HPDE6-E6E7 (cell line): ENCODE measurements around the gene SOWAHA.

ENCODE experiments used
- DNase-seq: peaks from one replicate; pipeline ENCODE4 v3.0.0; 2011; ENCODE audit warnings: missing footprints; ENCODE audit errors: extremely low spot score

SOWAHA gene

DNA sequence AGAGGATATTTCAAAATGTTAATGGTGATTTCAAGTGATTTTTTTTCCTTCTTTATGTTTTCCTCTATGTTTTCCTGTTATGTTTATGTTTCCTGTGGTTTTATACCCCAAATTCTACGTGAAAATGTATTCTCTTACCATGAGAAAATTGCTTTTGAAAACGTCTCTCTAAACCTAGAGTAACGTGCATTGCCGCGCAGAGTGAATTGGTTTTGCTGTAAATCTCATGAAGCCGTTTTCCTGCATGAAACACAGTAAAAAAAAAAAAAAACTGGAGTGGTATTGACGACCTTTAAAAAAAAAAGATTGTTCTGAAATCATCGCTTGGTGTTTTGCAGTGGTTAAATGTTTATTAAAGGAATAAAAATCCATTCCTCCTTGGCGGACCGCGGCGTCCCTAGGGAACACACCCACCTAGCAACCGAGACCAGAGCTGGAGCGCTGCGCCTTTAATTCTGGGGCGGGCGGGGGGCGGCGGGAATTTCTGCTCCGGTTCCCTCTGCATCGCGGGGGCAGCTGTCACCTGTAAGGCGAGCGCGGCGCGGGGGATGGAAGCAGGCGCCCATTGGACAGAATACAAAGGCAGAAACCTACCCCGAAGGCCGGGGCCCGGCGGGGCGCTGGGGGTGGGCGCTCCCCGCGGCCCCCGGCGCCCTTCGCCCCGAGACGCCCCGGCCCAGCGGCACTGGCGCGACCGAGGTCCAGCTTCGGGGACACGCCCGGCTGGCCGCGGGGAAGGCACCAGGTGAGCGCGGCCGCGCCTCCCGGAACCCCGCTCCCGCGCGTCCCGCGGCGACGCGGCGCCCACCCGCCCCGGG lies at the start of gene SOWAHA:
Gene SOWAHA, plus strand, starts transcription at position 522 of the 818 bp plus-strand sequence. CDS start 320 bp downstream, outside the sequence.
- DNase-seq = no peak

DNA sequence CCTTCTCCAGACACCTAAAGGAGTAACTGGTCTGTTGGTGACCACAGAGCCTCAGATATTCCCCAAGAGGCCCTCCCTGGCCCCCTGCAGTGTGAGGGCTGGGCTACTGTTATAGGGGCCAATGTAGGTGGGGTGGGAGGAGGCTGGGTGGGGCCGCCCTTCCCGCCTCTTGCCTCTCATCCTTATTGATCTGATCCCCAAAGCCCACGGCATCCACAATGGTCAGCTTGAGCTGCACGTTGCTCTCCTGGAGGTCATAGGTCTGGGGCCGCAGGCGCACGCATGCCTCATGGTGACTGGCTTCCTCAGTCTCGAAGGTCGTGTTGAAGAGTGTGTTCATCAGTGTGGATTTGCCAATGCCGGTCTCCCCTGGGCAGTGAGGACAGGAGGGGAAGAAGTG lies 49.1 kb upstream of the SOWAHA start:
- DNase-seq = no peak

DNA sequence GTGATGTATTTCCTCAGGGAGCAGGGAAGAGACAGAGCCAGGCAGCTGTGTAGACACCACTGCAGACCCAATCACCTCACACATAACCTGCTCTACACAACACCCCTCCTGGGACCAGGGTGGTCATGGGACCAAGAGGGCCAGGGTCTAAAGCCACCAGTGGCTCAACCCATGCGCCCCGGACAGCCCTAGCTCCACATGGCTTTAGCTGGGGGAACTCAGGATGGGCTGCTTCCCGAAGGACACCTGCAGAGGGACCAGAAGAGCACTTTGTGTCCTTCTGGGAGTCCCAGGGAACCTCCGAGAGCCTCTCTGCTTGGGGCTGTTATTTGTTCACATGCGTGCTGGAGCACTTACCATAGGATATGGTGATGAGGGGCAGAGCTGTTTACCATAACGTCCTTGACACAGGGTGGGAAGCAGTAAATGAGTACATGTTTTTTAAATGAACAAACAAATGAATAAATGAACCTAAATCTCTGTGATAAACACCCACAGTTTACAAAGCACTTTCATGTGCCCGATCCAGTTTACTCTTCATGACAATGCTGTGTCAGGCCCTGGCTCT lies 48.3 kb upstream of the SOWAHA start:
- DNase-seq = no peak

GRCh38 chr5:132765311-132766019 lies 47.6 kb upstream of the SOWAHA start:
- DNase-seq = no peak

- no peak for DNase-seq
Observed at GRCh38 chr5:132766020-132766805, 46.9 kb upstream of the SOWAHA start.

DNA sequence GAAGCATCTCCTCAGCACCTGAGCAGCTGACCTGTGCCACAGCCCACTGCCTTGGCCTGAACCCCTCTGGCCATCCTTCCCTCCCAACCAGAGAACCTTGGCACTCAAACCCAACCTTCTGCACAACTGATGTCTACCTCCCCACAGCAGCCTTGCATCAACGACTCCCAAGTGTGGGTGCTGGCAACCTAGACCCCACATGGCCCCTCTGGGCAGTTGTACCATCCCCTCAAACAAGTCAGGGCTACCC lies 46.4 kb upstream of the SOWAHA start:
- no peak for DNase-seq

DNA sequence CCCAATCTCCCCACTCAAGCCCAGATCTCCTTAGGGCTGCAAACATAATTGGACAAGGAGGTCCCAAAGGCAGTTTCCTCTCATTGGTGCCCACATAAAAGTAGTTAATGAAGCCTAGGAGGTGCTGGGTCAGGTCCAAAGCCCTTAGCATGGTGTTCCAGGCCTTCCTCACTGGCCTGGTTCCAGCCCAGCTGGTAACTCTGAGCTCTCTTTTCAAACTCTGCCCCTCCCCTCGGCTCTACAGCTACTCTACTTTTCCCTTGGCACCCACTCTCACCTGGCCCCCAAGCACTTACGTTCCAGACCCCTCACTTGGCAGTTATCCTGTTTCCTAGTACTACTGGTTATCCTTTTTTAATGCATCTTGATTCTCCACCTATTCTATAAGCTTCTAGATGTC lies 46.0 kb upstream of the SOWAHA start:
- no peak for DNase-seq

DNA sequence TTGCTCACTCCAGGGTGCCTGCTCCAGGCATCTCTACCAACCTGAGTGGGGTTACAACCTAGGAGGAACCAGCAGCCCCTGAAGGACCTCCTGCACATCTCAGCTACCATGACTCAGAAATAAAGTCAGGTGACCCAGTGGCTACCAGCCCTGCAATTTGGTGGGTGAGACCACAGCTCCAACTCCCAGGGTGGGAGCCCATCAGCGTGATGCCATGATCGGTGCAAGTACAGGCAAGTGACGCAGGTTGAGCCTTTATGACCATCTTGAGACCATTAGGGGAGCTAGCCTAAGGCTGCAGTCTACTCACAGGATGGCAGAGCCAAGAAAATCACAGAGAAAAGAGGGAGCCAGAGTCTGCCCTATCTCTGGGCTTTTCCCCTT lies 44.6 kb upstream of the SOWAHA start:
- DNase-seq = no peak

DNA sequence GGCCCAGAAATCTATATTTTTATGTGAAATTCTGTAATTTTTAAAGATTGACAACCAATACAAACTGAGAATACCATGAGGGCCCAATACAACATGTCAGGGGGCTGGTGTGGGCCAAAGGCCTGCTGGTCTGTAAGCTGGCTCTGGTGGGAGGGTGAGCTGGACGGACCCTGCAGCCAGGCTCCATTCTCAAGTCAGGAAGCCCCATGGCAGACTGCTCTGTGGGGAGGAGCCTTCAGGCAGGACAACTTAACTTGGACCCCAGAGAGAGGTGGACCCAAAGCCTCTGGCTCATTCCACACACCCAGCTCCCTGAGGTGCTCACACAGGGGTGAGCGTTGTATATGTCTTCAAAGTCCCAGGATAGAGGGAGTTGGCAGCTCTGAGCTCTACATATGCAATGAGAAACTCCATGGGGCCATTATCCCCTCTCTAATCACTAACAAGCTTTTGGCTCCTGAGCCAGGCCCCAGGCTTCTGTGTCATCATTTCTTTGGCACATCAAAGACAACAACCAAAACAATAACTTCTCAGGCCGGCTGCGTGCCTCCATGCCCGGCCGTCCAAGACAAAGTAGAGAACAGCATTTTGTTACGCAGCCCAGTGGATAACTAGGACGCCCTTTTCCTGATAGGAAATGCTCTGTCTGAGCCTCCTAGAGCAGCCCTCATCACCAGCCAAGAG lies 42.5 kb upstream of the SOWAHA start:
- DNase-seq = no peak

GRCh38 chr5:132771503-132771998 lies 41.6 kb upstream of the SOWAHA start:
- DNase-seq = no peak

DNA sequence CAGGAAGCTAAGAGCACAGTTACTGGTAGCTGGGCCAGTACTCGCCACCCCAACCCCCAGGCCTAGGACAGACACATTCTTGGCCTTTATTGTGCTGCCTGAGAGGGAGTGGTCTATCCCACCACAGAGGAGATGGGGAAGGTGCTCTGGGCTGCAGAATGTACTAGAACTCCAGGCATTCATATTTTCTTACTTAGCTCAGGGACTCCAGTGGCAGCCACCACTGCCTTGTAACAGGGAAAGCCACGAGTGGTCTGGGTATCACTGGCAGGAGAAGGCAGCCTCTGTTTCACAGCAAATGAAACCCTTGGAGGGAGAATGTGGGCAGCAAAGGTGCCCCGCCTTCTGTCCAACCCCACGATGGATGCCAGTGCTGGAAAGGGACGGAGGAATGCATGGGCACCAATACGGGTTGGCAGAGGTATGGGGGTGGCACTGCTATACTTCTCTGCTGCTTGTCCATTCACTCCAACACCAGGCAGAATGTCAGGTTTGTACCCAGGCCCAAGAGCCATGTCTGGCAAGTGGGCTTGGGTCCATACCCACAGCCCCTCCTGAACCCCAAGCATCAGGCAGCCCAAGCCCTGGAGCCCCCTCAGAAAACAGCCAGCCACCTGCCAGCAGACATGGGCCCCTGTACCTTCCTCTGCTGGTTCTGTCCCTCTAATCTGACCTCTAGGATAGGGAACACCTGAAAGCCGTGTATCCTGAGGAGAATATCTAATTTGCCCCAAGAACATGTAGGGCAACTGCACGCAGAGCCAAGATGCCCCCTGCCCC lies 40.6 kb upstream of the SOWAHA start:
- DNase-seq = no peak

GRCh38 chr5:132773114-132773513 lies 40.0 kb upstream of the SOWAHA start:
- DNase-seq = no peak

GRCh38 chr5:132773601-132774355 lies 39.3 kb upstream of the SOWAHA start:
- DNase-seq = no peak

- no peak for DNase-seq
Observed at GRCh38 chr5:132774406-132774805, 38.7 kb upstream of the SOWAHA start.

GRCh38 chr5:132774896-132775295 lies 38.2 kb upstream of the SOWAHA start:
- no peak for DNase-seq

- DNase-seq = no peak
Observed at GRCh38 chr5:132775476-132775961, 37.6 kb upstream of the SOWAHA start.

DNA sequence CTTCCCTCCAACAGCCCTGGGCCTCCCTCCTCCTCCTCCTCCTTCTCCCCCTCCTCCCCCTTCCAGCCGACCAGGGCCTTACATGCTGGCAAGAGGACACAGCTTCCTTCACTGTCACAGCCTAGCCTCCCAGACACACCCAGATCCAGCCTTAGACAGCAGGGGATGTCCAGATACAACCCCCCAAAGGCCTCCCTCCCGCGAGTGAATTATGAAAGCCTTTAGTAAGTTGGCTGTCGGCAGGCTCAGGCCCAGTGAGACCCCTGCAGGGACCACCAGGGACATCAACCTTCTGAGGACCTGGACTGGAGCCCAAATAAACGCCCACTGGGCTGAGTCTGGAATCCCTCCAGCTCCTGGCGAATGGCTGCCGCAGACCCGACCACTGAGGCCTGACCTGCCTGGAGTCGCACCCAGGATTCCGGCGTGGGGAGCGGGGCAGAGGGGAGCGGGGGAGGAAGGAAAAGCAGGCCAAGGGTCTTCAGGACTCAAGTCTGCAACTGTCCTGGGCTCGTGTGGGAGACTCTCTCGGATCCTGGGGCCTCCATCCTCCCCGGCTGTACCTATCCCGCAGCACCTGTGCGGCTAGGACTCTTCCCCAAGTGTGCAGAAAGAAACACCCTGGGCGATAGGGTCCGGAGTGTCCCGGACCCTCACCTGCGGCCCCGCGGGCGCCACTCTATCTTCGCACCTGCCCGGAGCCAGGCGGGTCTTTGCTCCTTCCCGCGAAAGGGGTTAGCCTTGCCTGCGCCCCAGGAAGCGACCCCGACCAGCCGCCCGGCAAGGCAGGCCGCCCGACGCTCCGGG lies 36.8 kb upstream of the SOWAHA start:
- DNase-seq = no peak

GRCh38 chr5:132776938-132777208 lies 36.2 kb upstream of the SOWAHA start:
- no peak for DNase-seq
